T-helper 1 cell treated with Interleukin-12 subunit alpha and Interleukin-12 subunit beta and Interleukin-4 antibody, amounts not matched to agents 30 μg/mL and 1 μg/mL, for 36 hours (primary cell): ENCODE measurements around the gene STOML2.

ENCODE experiments used
- H3K27ac Mint-ChIP-seq: one replicate; pipeline ENCODE4 v1.8.0; 2021; ENCODE audit warnings: mild to moderate bottlenecking, mixed read lengths
- H3K27me3 Mint-ChIP-seq: one replicate; pipeline ENCODE4 v1.8.0; 2021; ENCODE audit warnings: low read depth, mixed read lengths
- H3K36me3 Mint-ChIP-seq: one replicate; pipeline ENCODE4 v1.8.0; 2021; ENCODE audit warnings: low read depth, mixed read lengths
- H3K4me1 Mint-ChIP-seq: one replicate; pipeline ENCODE4 v1.8.0; 2021; ENCODE audit warnings: low read depth, mixed read lengths
- H3K4me3 Mint-ChIP-seq: one replicate; pipeline ENCODE4 v1.8.0; 2021; ENCODE audit warnings: mild to moderate bottlenecking, moderate library complexity, mixed read lengths
- H3K9me3 Mint-ChIP-seq: one replicate; pipeline ENCODE4 v1.8.0; 2021; ENCODE audit warnings: mixed read lengths

STOML2 gene

GRCh38 chr9:35096035-35096849 lies 6.7 kb downstream of the STOML2 start, which contains the start of gene PIGO:
Gene PIGO, minus strand, starts transcription at chr9:35096591. Its CDS starts 1,026 bp downstream, at chr9:35095565.
- H3K4me3 Mint-ChIP-seq: peak within 1 kb of the TSS; percentile 82
- no peaks in the 10 kb centered on the region for H3K9me3 Mint-ChIP-seq
- H3K36me3 Mint-ChIP-seq: peaks cover 39% of the 10 kb centered on the region
- peaks cover 21% of the 10 kb centered on the region for H3K4me1 Mint-ChIP-seq
- no peaks in the 10 kb centered on the region for H3K27me3 Mint-ChIP-seq
- peak within 1 kb of the TSS; percentile 87 for H3K27ac Mint-ChIP-seq

GRCh38 chr9:35091536-35091935 lies 11.4 kb downstream of the STOML2 start:
- H3K36me3 Mint-ChIP-seq: peaks cover 41% of the 10 kb centered on the region
- H3K27ac Mint-ChIP-seq: no peak overlapping the region
- H3K4me3 Mint-ChIP-seq: no peak overlapping the region
- H3K4me1 Mint-ChIP-seq: peaks cover 11% of the 10 kb centered on the region
- H3K9me3 Mint-ChIP-seq: no peaks in the 10 kb centered on the region
- no peaks in the 10 kb centered on the region for H3K27me3 Mint-ChIP-seq

GRCh38 chr9:35089434-35089833 lies 13.5 kb downstream of the STOML2 start:
- no peak overlapping the region for H3K4me3 Mint-ChIP-seq
- H3K36me3 Mint-ChIP-seq: peaks cover 38% of the 10 kb centered on the region
- H3K27ac Mint-ChIP-seq: no peak overlapping the region
- H3K4me1 Mint-ChIP-seq: peaks cover under 1% of the 10 kb centered on the region
- H3K27me3 Mint-ChIP-seq: no peaks in the 10 kb centered on the region
- H3K9me3 Mint-ChIP-seq: no peaks in the 10 kb centered on the region

- H3K27me3 Mint-ChIP-seq: no peaks in the 10 kb centered on the region
- H3K4me1 Mint-ChIP-seq: peaks cover under 1% of the 10 kb centered on the region
- H3K9me3 Mint-ChIP-seq: no peaks in the 10 kb centered on the region
- no peak overlapping the region for H3K27ac Mint-ChIP-seq
- no peak overlapping the region for H3K4me3 Mint-ChIP-seq
- peaks cover 18% of the 10 kb centered on the region for H3K36me3 Mint-ChIP-seq
These were observed 17.9 kb downstream of the STOML2 start for GRCh38 chr9:35085078-35085477.

GRCh38 chr9:35079426-35080341 lies 23.2 kb downstream of the STOML2 start, which contains the start of gene FANCG:
Gene FANCG, minus strand, starts transcription at chr9:35079942. Its CDS starts 418 bp downstream, at chr9:35079524.
- peaks cover 24% of the 10 kb centered on the region for H3K4me1 Mint-ChIP-seq
- H3K4me3 Mint-ChIP-seq: peak within 1 kb of the TSS; percentile 98
- peaks cover 20% of the 10 kb centered on the region for H3K36me3 Mint-ChIP-seq
- H3K27me3 Mint-ChIP-seq: no peaks in the 10 kb centered on the region
- H3K27ac Mint-ChIP-seq: peak within 1 kb of the TSS; percentile 100
- H3K9me3 Mint-ChIP-seq: no peaks in the 10 kb centered on the region

GRCh38 chr9:35079041-35079425 lies 23.9 kb downstream of the STOML2 start:
- Mint-ChIP-seq H3K4me3 (peak overlapping the region; percentile 98), H3K36me3 (peaks cover 23% of the 10 kb centered on the region), H3K9me3 (no peaks in the 10 kb centered on the region), H3K4me1 (peaks cover 27% of the 10 kb centered on the region), H3K27ac (peak overlapping the region; percentile 70), H3K27me3 (no peaks in the 10 kb centered on the region)

GRCh38 chr9:35078066-35078465 lies 24.9 kb downstream of the STOML2 start:
- no peaks in the 10 kb centered on the region for H3K27me3 Mint-ChIP-seq
- peak overlapping the region; percentile 62 for H3K27ac Mint-ChIP-seq
- H3K36me3 Mint-ChIP-seq: peaks cover 29% of the 10 kb centered on the region
- no peaks in the 10 kb centered on the region for H3K9me3 Mint-ChIP-seq
- H3K4me3 Mint-ChIP-seq: peak overlapping the region; percentile 98
- peaks cover 28% of the 10 kb centered on the region for H3K4me1 Mint-ChIP-seq

- Mint-ChIP-seq H3K4me1 (peaks cover 31% of the 10 kb centered on the region), H3K36me3 (peaks cover 29% of the 10 kb centered on the region), H3K27ac (no peak overlapping the region), H3K4me3 (no peak overlapping the region), H3K27me3 (no peaks in the 10 kb centered on the region), H3K9me3 (no peaks in the 10 kb centered on the region)
These were observed 26.1 kb downstream of the STOML2 start for GRCh38 chr9:35076848-35077247.

GRCh38 chr9:35075358-35075757 lies 27.6 kb downstream of the STOML2 start:
- H3K4me3 Mint-ChIP-seq: no peak overlapping the region
- H3K27me3 Mint-ChIP-seq: no peaks in the 10 kb centered on the region
- H3K27ac Mint-ChIP-seq: no peak overlapping the region
- H3K36me3 Mint-ChIP-seq: peaks cover 42% of the 10 kb centered on the region
- H3K9me3 Mint-ChIP-seq: no peaks in the 10 kb centered on the region
- peaks cover 38% of the 10 kb centered on the region for H3K4me1 Mint-ChIP-seq

- Mint-ChIP-seq H3K36me3 (peaks cover 45% of the 10 kb centered on the region), H3K4me1 (peaks cover 42% of the 10 kb centered on the region), H3K27me3 (no peaks in the 10 kb centered on the region), H3K9me3 (no peaks in the 10 kb centered on the region), H3K4me3 (no peak overlapping the region), H3K27ac (peak overlapping the region; percentile 2)
These were observed 28.1 kb downstream of the STOML2 start for GRCh38 chr9:35074791-35075190.

GRCh38 chr9:35074141-35074540 lies 28.8 kb downstream of the STOML2 start:
- Mint-ChIP-seq H3K9me3 (no peaks in the 10 kb centered on the region), H3K27me3 (no peaks in the 10 kb centered on the region), H3K27ac (no peak overlapping the region), H3K4me3 (no peak overlapping the region), H3K4me1 (peaks cover 43% of the 10 kb centered on the region), H3K36me3 (peaks cover 45% of the 10 kb centered on the region)

GRCh38 chr9:35073279-35073612 lies 29.7 kb downstream of the STOML2 start:
- H3K9me3 Mint-ChIP-seq: no peaks in the 10 kb centered on the region
- peak overlapping the region; percentile 76 for H3K4me3 Mint-ChIP-seq
- H3K4me1 Mint-ChIP-seq: peaks cover 45% of the 10 kb centered on the region
- H3K27ac Mint-ChIP-seq: peak overlapping the region; percentile 92
- peaks cover 49% of the 10 kb centered on the region for H3K36me3 Mint-ChIP-seq
- no peaks in the 10 kb centered on the region for H3K27me3 Mint-ChIP-seq

GRCh38 chr9:35072461-35073278 lies 30.3 kb downstream of the STOML2 start, which contains the start of gene VCP:
Gene VCP, minus strand, starts transcription at chr9:35072625. Its CDS starts 272 bp downstream, at chr9:35072353.
- Mint-ChIP-seq H3K4me3 (peak within 1 kb of the TSS; percentile 91), H3K4me1 (peaks cover 45% of the 10 kb centered on the region), H3K36me3 (peaks cover 53% of the 10 kb centered on the region), H3K27me3 (no peaks in the 10 kb centered on the region), H3K9me3 (no peaks in the 10 kb centered on the region), H3K27ac (peak within 1 kb of the TSS; percentile 92)
